ENCODE results near the gene DDOST.
"Not testable (repeated sequence)": the region's sequence is repeated elsewhere in the genome, so short reads cannot be mapped to it uniquely, and the experiment has no call there.

The DDOST gene

DNA sequence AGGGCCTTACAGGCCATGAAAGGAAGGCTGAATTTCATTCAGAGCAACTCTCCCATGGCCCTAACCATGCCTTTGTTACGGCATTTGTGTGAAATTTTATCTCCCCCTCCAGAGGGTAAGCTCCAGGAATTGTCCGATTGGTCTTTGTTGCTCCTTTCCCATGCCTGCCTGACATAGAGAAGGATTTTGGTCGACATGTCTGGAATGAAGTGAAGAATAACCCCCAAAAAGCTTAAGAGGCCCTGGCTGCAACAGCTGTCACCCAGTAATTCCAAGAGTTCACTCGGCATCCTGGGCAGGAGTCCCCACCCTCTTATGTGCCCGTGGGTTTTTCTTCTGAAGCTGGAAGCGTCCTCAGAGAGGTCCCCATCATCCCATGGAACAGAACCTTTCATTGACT is 51.6 kb downstream of the DDOST start:
- no peaks in the 10 kb centered on the region for H3K36me3 ChIP-seq (ENCODE audit: insufficient read depth, low read length)
- DNase-seq (ENCODE audit: low read depth, low spot score): no peak
- no peak for TF ChIP-seq EZH2 (IDR thresholded peaks at IDR 0.05)
- TF ChIP-seq POLR2AphosphoS5 (IDR thresholded peaks at IDR 0.05; ENCODE audit: borderline replicate concordance, low read depth, low read length): no peak
- TF ChIP-seq FOXP2 (optimal IDR thresholded peaks at IDR 0.05; ENCODE audit: control extremely low read depth, extremely low read length, insufficient read depth): no peak
- no peaks in the 10 kb centered on the region for H3K9me3 ChIP-seq (ENCODE audit: low read depth, low read length)
- no peak overlapping the region for H3K9ac ChIP-seq (ENCODE audit: insufficient read length)
- no peak overlapping the region for H3K4me3 ChIP-seq
- H3K27ac ChIP-seq: no peak overlapping the region

DNA sequence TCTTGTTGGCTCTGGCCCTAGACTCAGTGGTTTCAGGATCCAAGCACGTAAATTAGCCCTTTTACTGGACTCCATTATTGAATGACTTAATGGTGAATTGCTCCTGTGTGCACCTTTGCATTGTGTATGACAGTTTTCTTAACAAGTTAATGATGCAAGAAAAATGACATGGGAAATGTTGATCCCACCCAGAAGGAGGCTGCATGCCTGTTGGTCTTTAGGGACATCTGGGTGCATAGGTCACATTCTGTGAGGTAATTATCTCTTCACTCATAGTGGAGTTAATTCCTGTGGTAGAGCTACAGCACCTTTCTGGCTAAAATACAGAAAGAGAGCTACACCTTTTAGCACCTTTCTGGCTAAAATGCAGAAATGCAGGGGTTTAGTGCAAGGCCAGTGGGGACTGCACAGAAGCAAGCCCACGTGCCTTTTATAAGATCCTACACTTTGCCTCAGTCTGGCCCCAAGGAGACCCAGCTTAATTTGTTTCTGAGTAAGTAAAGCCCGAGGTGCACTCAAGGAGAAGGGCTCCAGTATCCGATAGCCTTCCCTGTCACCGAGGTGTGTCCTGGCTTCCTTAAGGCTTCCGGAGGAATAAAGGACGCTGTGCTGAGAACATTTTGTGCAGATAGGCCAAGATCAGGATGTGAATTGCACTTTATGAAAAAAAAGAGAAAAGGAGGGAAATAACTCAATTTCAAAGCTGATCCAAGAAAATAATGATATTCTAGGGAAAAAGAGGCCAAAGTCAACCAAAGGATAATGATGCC is 54.2 kb downstream of the DDOST start:
- H3K36me3 ChIP-seq (ENCODE audit: insufficient read depth, low read length); DNase-seq (ENCODE audit: low read depth, low spot score); H3K4me3 ChIP-seq; H3K9ac ChIP-seq (ENCODE audit: insufficient read length); H3K27ac ChIP-seq; H3K9me3 ChIP-seq (ENCODE audit: low read depth, low read length): not testable (repeated sequence)

GRCh38 chr1:20604678-20605077 is 56.5 kb downstream of the DDOST start:
- Histone ChIP-seq H3K9me3 (ENCODE audit: low read depth, low read length) (no peaks in the 10 kb centered on the region), H3K27ac (no peak overlapping the region), H3K9ac (ENCODE audit: insufficient read length) (no peak overlapping the region), H3K4me3 (no peak overlapping the region), H3K36me3 (ENCODE audit: insufficient read depth, low read length) (no peaks in the 10 kb centered on the region)
- no peak for DNase-seq (ENCODE audit: low read depth, low spot score)
- TF ChIP-seq EZH2 (IDR thresholded peaks at IDR 0.05) (no peak), POLR2AphosphoS5 (IDR thresholded peaks at IDR 0.05; ENCODE audit: borderline replicate concordance, low read depth, low read length) (no peak), FOXP2 (optimal IDR thresholded peaks at IDR 0.05; ENCODE audit: control extremely low read depth, extremely low read length, insufficient read depth) (no peak)

DNA sequence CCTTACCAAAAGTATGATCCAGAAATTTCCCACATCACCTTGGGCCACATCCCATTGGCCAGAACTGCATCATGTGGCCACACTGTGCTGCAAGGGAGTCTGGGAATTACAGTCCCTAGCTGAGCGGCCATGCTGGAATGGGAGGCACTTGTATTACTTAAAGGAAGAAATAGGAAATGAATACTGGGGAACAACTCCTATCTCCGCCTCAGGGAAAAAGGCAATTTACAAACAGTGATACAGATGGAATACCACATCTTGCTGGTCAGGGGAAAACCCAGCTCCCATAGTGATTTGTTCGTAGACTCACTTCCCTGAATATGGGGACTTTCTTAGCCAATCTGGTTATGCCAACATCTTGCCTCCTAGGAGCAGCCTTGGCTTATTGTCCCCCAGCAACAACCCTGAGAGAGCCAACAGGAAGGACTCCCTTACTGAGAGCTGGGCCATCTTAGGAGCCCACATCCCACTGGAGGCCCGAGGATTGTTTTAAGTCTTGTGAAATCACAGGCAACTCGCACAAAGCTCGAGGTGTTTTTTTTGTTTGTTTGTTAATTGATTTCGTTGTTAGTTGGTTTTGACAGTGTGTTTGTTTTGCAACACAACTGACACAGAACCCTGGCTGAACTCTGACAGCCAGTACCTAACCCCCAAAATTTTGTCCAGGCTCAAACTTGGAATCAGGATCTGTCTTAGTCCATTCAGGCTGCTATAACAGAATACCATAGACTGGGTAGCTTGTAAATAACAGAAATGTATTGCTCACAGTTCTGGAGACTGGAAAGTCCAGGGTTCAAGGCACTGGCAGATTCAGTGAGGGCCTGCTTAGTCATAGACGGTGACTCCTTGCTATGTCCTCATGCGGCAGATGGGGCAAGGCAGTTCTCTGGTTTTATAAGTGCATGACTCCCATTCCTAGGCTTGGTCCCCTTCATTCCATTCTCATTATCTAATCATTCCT is 57.4 kb downstream of the DDOST start:
- DNase-seq (ENCODE audit: low read depth, low spot score): no peak
- no peak overlapping the region for H3K4me3 ChIP-seq
- no peaks in the 10 kb centered on the region for H3K9me3 ChIP-seq (ENCODE audit: low read depth, low read length)
- H3K9ac ChIP-seq (ENCODE audit: insufficient read length): no peak overlapping the region
- TF ChIP-seq EZH2 (IDR thresholded peaks at IDR 0.05) (no peak), POLR2AphosphoS5 (IDR thresholded peaks at IDR 0.05; ENCODE audit: borderline replicate concordance, low read depth, low read length) (no peak), FOXP2 (optimal IDR thresholded peaks at IDR 0.05; ENCODE audit: control extremely low read depth, extremely low read length, insufficient read depth) (no peak)
- H3K27ac ChIP-seq: no peak overlapping the region
- H3K36me3 ChIP-seq (ENCODE audit: insufficient read depth, low read length): no peaks in the 10 kb centered on the region

- Histone ChIP-seq H3K27ac (no peak overlapping the region), H3K36me3 (ENCODE audit: insufficient read depth, low read length) (no peaks in the 10 kb centered on the region), H3K4me3 (no peak overlapping the region), H3K9ac (ENCODE audit: insufficient read length) (no peak overlapping the region), H3K9me3 (ENCODE audit: low read depth, low read length) (no peaks in the 10 kb centered on the region)
- TF ChIP-seq EZH2 (IDR thresholded peaks at IDR 0.05) (no peak), FOXP2 (optimal IDR thresholded peaks at IDR 0.05; ENCODE audit: control extremely low read depth, extremely low read length, insufficient read depth) (no peak), POLR2AphosphoS5 (IDR thresholded peaks at IDR 0.05; ENCODE audit: borderline replicate concordance, low read depth, low read length) (no peak)
- DNase-seq (ENCODE audit: low read depth, low spot score): no peak
Measured at GRCh38 chr1:20602851-20603450, 58.2 kb downstream of the DDOST start.

All from SK-N-MC (cell line).